ENCODE results near the gene NUP188. TPM values are rescaled to one million over a fixed set of nuclear protein-coding genes. Genes with fewer than 3 reads are reported as not detected.

NUP188 gene, protein sequence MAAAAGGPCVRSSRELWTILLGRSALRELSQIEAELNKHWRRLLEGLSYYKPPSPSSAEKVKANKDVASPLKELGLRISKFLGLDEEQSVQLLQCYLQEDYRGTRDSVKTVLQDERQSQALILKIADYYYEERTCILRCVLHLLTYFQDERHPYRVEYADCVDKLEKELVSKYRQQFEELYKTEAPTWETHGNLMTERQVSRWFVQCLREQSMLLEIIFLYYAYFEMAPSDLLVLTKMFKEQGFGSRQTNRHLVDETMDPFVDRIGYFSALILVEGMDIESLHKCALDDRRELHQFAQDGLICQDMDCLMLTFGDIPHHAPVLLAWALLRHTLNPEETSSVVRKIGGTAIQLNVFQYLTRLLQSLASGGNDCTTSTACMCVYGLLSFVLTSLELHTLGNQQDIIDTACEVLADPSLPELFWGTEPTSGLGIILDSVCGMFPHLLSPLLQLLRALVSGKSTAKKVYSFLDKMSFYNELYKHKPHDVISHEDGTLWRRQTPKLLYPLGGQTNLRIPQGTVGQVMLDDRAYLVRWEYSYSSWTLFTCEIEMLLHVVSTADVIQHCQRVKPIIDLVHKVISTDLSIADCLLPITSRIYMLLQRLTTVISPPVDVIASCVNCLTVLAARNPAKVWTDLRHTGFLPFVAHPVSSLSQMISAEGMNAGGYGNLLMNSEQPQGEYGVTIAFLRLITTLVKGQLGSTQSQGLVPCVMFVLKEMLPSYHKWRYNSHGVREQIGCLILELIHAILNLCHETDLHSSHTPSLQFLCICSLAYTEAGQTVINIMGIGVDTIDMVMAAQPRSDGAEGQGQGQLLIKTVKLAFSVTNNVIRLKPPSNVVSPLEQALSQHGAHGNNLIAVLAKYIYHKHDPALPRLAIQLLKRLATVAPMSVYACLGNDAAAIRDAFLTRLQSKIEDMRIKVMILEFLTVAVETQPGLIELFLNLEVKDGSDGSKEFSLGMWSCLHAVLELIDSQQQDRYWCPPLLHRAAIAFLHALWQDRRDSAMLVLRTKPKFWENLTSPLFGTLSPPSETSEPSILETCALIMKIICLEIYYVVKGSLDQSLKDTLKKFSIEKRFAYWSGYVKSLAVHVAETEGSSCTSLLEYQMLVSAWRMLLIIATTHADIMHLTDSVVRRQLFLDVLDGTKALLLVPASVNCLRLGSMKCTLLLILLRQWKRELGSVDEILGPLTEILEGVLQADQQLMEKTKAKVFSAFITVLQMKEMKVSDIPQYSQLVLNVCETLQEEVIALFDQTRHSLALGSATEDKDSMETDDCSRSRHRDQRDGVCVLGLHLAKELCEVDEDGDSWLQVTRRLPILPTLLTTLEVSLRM (N-terminal part only)
- total RNA-seq, result 10 to 100 TPM; 53.9 to 66.4 (median 58.3) TPM
- total RNA-seq (2013), result 40.5 TPM

- Histone ChIP-seq H3K27ac (ENCODE audit: low read length) (peak within 1 kb of the TSS; percentile 94), H3K4me3 (ENCODE audit: low read length) (peak within 1 kb of the TSS; percentile 89), H3K4me1 (ENCODE audit: control insufficient read depth, insufficient read depth, low read length) (peaks cover 22% of the 10 kb centered on the region), H3K9me3 (ENCODE audit: control insufficient read depth, insufficient read depth, low read length) (no peaks in the 10 kb centered on the region), H3K27me3 (ENCODE audit: control insufficient read depth, insufficient read depth, low read length) (no peaks in the 10 kb centered on the region), H3K36me3 (ENCODE audit: control insufficient read depth, insufficient read depth, low read length) (peaks cover 3% of the 10 kb centered on the region)
- H3K27ac Mint-ChIP-seq, result peak within 1 kb of the TSS; percentile 86 to 96
- no peak for TF ChIP-seq CTCF (IDR thresholded peaks at IDR 0.05)
- WGBS (ENCODE audit: insufficient coverage), result under 1% methylated on average over 86 of the region's 86 CpGs
- peaks cover 29% of the 10 kb centered on the region in 2 donors for H3K4me1 Mint-ChIP-seq
- intact Hi-C loops (cut with micrococcal nuclease), result loop anchor here (1.0 to 5.0 kb wide), 2 partner anchors 65 to 85 kb away; partner anchors contain the start of gene LRRC8A
- H3K36me3 Mint-ChIP-seq, result no peaks in the 10 kb centered on the region
- H3K9me3 Mint-ChIP-seq, result no peaks in the 10 kb centered on the region
- no peaks in the 10 kb centered on the region for H3K27me3 Mint-ChIP-seq (ENCODE audit: low read depth in 2 of 2)
- ATAC-seq (peak; percentile 85 to 97 (median 92)), DNase-seq (peak; percentile 98 to 100)
- peak within 1 kb of the TSS; percentile 95 for H3K4me3 Mint-ChIP-seq
Measured at GRCh38 chr9:128947527-128948301, at the start of gene NUP188, which contains the start of gene DOLK. Gene NUP188 (plus strand): TSS chr9:128947699. CDS start chr9:128947720, 21 bp downstream. Gene DOLK (minus strand): TSS chr9:128947603. CDS start chr9:128947303, 300 bp downstream.

DNA sequence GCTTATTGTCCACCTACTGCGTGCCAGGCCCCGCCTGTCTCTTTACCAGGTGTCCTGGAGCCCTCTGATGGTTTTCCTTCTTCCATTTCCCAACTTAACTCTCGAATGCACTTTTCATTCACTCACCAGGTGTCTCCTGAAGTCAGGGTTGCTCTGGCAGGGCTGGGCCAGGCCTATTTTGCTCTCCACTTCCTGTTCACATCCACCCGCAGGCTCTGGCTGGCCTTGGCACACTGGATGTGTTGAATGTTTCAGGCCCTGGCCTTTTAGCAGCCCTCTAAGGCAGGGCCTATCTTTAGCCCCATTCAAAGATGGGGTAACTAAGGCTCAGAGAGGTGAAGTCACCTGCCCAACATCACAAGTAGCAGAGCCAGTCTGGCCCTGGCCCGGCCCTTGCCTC is 49.1 kb upstream of the NUP188 start:
- intact Hi-C loops (cut with micrococcal nuclease), result no loop called here
- H3K27ac Mint-ChIP-seq, result peak overlapping the region; percentile 87 to 95
- H3K27ac ChIP-seq (ENCODE audit: low read length), result peak overlapping the region; percentile 84
- no peaks in the 10 kb centered on the region for H3K36me3 Mint-ChIP-seq
- H3K4me1 ChIP-seq (ENCODE audit: control insufficient read depth, insufficient read depth, low read length), result peaks cover 88% of the 10 kb centered on the region
- WGBS (ENCODE audit: insufficient coverage), result 75% methylated on average over 5 of the region's 5 CpGs
- TF ChIP-seq CTCF (IDR thresholded peaks at IDR 0.05), result no peak
- H3K9me3 ChIP-seq (ENCODE audit: control insufficient read depth, insufficient read depth, low read length), result no peaks in the 10 kb centered on the region
- peak in 1 of 2 donors; percentile 34 for DNase-seq
- peaks cover 59 to 81% of the 10 kb centered on the region in 2 donors for H3K4me1 Mint-ChIP-seq
- H3K4me3 ChIP-seq (ENCODE audit: low read length), result no peak overlapping the region
- H3K36me3 ChIP-seq (ENCODE audit: control insufficient read depth, insufficient read depth, low read length), result peaks cover 17% of the 10 kb centered on the region
- H3K27me3 Mint-ChIP-seq (ENCODE audit: low read depth in 2 of 2), result no peaks in the 10 kb centered on the region
- no peaks in the 10 kb centered on the region for H3K27me3 ChIP-seq (ENCODE audit: control insufficient read depth, insufficient read depth, low read length)
- no peak for ATAC-seq
- H3K4me3 Mint-ChIP-seq, result peak overlapping the region; percentile 57
- H3K9me3 Mint-ChIP-seq, result no peaks in the 10 kb centered on the region

- H3K27me3 Mint-ChIP-seq (ENCODE audit: low read depth in 2 of 2), result no peaks in the 10 kb centered on the region
- no peaks in the 10 kb centered on the region for H3K9me3 ChIP-seq (ENCODE audit: control insufficient read depth, insufficient read depth, low read length)
- H3K27ac ChIP-seq (ENCODE audit: low read length), result peak overlapping the region; percentile 84
- peaks cover 57 to 83% of the 10 kb centered on the region in 2 donors for H3K4me1 Mint-ChIP-seq
- no peaks in the 10 kb centered on the region for H3K9me3 Mint-ChIP-seq
- H3K27ac Mint-ChIP-seq, result peak overlapping the region; percentile 87 to 95
- no peaks in the 10 kb centered on the region for H3K27me3 ChIP-seq (ENCODE audit: control insufficient read depth, insufficient read depth, low read length)
- H3K4me3 ChIP-seq (ENCODE audit: low read length), result no peak overlapping the region
- no peak for TF ChIP-seq CTCF (IDR thresholded peaks at IDR 0.05)
- ATAC-seq, result peak in 1 of 3 donors; percentile 23
- H3K36me3 Mint-ChIP-seq, result no peaks in the 10 kb centered on the region
- no peak for DNase-seq
- intact Hi-C loops (cut with micrococcal nuclease), result no loop called here
- 80% methylated on average over 14 of the region's 18 CpGs for WGBS (ENCODE audit: insufficient coverage)
- peak overlapping the region; percentile 80 for H3K4me3 Mint-ChIP-seq
- H3K4me1 ChIP-seq (ENCODE audit: control insufficient read depth, insufficient read depth, low read length), result peaks cover 89% of the 10 kb centered on the region
- peaks cover 13% of the 10 kb centered on the region for H3K36me3 ChIP-seq (ENCODE audit: control insufficient read depth, insufficient read depth, low read length)
Measured at GRCh38 chr9:128898845-128899565, 48.5 kb upstream of the NUP188 start.

Data from natural killer cell (primary cell).